Uterus (tissue), 2 donors: ENCODE data around the gene BPIFB4.

Experiments
- CTCF ChIP-seq, 4 experiments: fragments of 200-600 bp in 2 of 4; fragments of 450-650 bp in 2 of 4; sonication (generic) in 2 of 4; IDR thresholded peaks; one replicate each; pipeline ENCODE4 v1.5.1; 2016 to 2019; ENCODE audit warnings: antibody characterized with exemption in 4 of 4, mild to moderate bottlenecking in 2 of 4, moderate library complexity in 1 of 4
- POLR2A ChIP-seq, 2 donors: fragments of 450-650 bp; IDR thresholded peaks; one replicate each; pipeline ENCODE4 v1.6.1; 2016; ENCODE audit warnings: antibody characterized with exemption in 2 of 2, mild to moderate bottlenecking in 1 of 2, moderate library complexity in 1 of 2

DNA sequence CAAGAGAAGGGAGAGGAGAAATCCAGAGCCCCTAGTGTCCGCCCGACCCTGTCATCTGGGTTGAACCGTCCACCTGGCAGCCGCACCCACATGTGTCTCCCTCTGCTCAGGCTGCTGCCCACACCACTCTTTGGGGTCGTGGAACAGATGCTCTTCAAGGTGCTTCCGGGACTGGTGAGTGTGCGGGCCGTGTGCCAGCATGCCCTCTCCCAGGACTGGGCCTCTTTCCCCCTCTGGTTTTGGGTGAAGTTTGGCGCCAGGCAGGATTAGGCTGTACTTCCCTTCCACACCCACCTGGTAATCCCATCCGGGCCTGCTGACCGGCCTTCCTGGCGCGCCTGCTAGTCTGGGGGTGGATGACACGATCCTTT lies 17.8 kb upstream of the BPIFB4 start:
- TF ChIP-seq CTCF (IDR thresholded peaks at IDR 0.05) (no peak), POLR2A (IDR thresholded peaks at IDR 0.05) (no peak)
